ENCODE data around the gene OSBP2. TPM values are rescaled to one million over a fixed set of nuclear protein-coding genes. Genes with fewer than 3 reads are reported as not detected.

OSBP2 gene
- total and polyA plus RNA-seq, 2 of the 13 experiments (the other 11 are each of a cell fraction or from before 2014, with no cell fraction given), result 5.0 to 7.7 TPM

- ChIA-PET POLR2A (no interaction called here), CTCF (ENCODE audit: low intra/inter-chr PET ratio, low total read pairs) (no interaction called here)
- Histone ChIP-seq H3K79me2 (ENCODE audit: insufficient read depth, low read length) (no peaks in the 10 kb centered on the region), H2AFZ (ENCODE audit: low read length) (no peak overlapping the region), H3K9ac (ENCODE audit: insufficient read depth, low read depth, low read length) (no peak overlapping the region), H3K4me1 (ENCODE audit: insufficient read depth, low read length) (peaks cover 11% of the 10 kb centered on the region), H3K4me2 (ENCODE audit: low read depth, low read length) (no peak overlapping the region), H3K27ac (ENCODE audit: extremely low read length, insufficient read depth, low read length) (no peak overlapping the region), H3K9me3 (ENCODE audit: low read length) (no peaks in the 10 kb centered on the region), H4K20me1 (ENCODE audit: insufficient read depth, low read length) (no peaks in the 10 kb centered on the region), H3K4me3 (replicated peaks in 1 of 3; ENCODE audit: insufficient read depth in 1 of 3, low read depth in 2 of 3, low read length in 3 of 3) (no peak overlapping the region), H3K36me3 (replicated peaks in 1 of 2; ENCODE audit: control insufficient read depth in 1 of 2, insufficient read depth in 2 of 2, low read length in 2 of 2) (no peaks in the 10 kb centered on the region), H3K27me3 (ENCODE audit: control insufficient read depth in 1 of 2, insufficient read depth in 2 of 2, low read length in 2 of 2) (peaks cover 0 to 14% of the 10 kb centered on the region in 2 experiments; a peak in 2 of 5 replicates)
- no TSS peak for BruUV-seq (replicated peaks)
- in situ Hi-C loops (cut with HindIII; ENCODE audit: extremely low pct_ligation_motif_present, low pct_unique_long_range_greater_than_20kb), result no loop called here
- intact Hi-C loops (cut with micrococcal nuclease; ENCODE audit: unreplicated experiment), result no loop called here
- FAIRE-seq (no peak), ATAC-seq (peak; percentile 56), DNase-seq (ENCODE audit: low spot score) (peak; percentile 54)
- 1% methylated on average over 5 of the region's 5 CpGs for WGBS (ENCODE audit: low lambda C conversion rate)
- TF ChIP-seq CEBPB (IDR thresholded peaks at IDR 0.05; ENCODE audit: borderline replicate concordance, low read depth, low read length) (peak; percentile 73), FOSL2 (CRISPR knock-in tag; IDR thresholded peaks at IDR 0.05) (peak; percentile 83), THAP9 (CRISPR knock-in tag; IDR thresholded peaks at IDR 0.05; ENCODE audit: borderline replicate concordance) (no peak), SOX5 (CRISPR knock-in tag; IDR thresholded peaks at IDR 0.05; ENCODE audit: borderline replicate concordance) (peak; percentile 51; the same call in 1 of the 2 replicates), SOX6 (IDR thresholded peaks at IDR 0.05) (no peak), SOX6 (CRISPR knock-in tag; IDR thresholded peaks at IDR 0.05) (peak; percentile 57; the same call in 1 of the 2 replicates), ZNF629 (CRISPR knock-in tag; conservative IDR thresholded peaks at IDR 0.05) (no peak), GATAD2A (CRISPR knock-in tag; IDR thresholded peaks at IDR 0.05) (peak; percentile 56), NFE2L2 (IDR thresholded peaks at IDR 0.05; ENCODE audit: low read length) (peak; percentile 41; the same call in 1 of the 2 replicates), SMC3 (IDR thresholded peaks at IDR 0.05; ENCODE audit: low read length) (0 out of 2 replicates have a peak, but pooled peaks have one; percentile 4), FOXA3 (CRISPR knock-in tag; IDR thresholded peaks at IDR 0.05) (peak; percentile 51; the same call in 1 of the 2 replicates), THAP11 (CRISPR knock-in tag; IDR thresholded peaks at IDR 0.05) (0 out of 2 replicates have a peak, but pooled peaks have one; percentile 12), MAFK (conservative IDR thresholded peaks at IDR 0.05 in 1 of 2, IDR thresholded peaks at IDR 0.05 in 1 of 2; ENCODE audit: low read length in 2 of 2) (peak; percentile 71 to 75; a peak in 3 of 4 replicates), FOXP1 (IDR thresholded peaks at IDR 0.05) (no peak), FOXP1 (CRISPR knock-in tag; IDR thresholded peaks at IDR 0.05) (peak; percentile 31; the same call in 1 of the 2 replicates), BHLHE40 (IDR thresholded peaks at IDR 0.05; ENCODE audit: low read length) (peak; percentile 58), SAP130 (CRISPR knock-in tag; IDR thresholded peaks at IDR 0.05; ENCODE audit: low read depth) (peak; percentile 39; the same call in 1 of the 2 replicates), MAFF (IDR thresholded peaks at IDR 0.05; ENCODE audit: low read depth, low read length) (peak; percentile 80)
- TF ChIP-seq, protein P1, sequence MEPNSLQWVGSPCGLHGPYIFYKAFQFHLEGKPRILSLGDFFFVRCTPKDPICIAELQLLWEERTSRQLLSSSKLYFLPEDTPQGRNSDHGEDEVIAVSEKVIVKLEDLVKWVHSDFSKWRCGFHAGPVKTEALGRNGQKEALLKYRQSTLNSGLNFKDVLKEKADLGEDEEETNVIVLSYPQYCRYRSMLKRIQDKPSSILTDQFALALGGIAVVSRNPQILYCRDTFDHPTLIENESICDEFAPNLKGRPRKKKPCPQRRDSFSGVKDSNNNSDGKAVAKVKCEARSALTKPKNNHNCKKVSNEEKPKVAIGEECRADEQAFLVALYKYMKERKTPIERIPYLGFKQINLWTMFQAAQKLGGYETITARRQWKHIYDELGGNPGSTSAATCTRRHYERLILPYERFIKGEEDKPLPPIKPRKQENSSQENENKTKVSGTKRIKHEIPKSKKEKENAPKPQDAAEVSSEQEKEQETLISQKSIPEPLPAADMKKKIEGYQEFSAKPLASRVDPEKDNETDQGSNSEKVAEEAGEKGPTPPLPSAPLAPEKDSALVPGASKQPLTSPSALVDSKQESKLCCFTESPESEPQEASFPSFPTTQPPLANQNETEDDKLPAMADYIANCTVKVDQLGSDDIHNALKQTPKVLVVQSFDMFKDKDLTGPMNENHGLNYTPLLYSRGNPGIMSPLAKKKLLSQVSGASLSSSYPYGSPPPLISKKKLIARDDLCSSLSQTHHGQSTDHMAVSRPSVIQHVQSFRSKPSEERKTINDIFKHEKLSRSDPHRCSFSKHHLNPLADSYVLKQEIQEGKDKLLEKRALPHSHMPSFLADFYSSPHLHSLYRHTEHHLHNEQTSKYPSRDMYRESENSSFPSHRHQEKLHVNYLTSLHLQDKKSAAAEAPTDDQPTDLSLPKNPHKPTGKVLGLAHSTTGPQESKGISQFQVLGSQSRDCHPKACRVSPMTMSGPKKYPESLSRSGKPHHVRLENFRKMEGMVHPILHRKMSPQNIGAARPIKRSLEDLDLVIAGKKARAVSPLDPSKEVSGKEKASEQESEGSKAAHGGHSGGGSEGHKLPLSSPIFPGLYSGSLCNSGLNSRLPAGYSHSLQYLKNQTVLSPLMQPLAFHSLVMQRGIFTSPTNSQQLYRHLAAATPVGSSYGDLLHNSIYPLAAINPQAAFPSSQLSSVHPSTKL (CRISPR knock-in tag; IDR thresholded peaks at IDR 0.05), result peak; percentile 50; the same call in 1 of the 2 replicates
- TF ChIP-seq, protein P2, sequence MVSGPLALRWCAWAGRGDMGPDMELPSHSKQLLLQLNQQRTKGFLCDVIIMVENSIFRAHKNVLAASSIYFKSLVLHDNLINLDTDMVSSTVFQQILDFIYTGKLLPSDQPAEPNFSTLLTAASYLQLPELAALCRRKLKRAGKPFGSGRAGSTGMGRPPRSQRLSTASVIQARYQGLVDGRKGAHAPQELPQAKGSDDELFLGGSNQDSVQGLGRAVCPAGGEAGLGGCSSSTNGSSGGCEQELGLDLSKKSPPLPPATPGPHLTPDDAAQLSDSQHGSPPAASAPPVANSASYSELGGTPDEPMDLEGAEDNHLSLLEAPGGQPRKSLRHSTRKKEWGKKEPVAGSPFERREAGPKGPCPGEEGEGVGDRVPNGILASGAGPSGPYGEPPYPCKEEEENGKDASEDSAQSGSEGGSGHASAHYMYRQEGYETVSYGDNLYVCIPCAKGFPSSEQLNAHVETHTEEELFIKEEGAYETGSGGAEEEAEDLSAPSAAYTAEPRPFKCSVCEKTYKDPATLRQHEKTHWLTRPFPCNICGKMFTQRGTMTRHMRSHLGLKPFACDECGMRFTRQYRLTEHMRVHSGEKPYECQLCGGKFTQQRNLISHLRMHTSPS (CRISPR knock-in tag; IDR thresholded peaks at IDR 0.05; ENCODE audit: low read depth), result no peak
Observed at GRCh38 chr22:30782613-30783012, 87.9 kb downstream of the OSBP2 start.
